Stimulated activated CD4-positive, alpha-beta T cell treated with anti-CD3 and anti-CD28 coated beads, Interleukin-1b, Interleukin-23, amount 100 ng/mL, for 1 hour (primary cell): ENCODE results near the gene POLR3E.

Experiments used
- DNase-seq, 2 donors: peaks; one replicate each; pipeline ENCODE4 v3.0.0-alpha.2; 2020; ENCODE audit warnings: low read depth in 2 of 2

The POLR3E gene, protein sequence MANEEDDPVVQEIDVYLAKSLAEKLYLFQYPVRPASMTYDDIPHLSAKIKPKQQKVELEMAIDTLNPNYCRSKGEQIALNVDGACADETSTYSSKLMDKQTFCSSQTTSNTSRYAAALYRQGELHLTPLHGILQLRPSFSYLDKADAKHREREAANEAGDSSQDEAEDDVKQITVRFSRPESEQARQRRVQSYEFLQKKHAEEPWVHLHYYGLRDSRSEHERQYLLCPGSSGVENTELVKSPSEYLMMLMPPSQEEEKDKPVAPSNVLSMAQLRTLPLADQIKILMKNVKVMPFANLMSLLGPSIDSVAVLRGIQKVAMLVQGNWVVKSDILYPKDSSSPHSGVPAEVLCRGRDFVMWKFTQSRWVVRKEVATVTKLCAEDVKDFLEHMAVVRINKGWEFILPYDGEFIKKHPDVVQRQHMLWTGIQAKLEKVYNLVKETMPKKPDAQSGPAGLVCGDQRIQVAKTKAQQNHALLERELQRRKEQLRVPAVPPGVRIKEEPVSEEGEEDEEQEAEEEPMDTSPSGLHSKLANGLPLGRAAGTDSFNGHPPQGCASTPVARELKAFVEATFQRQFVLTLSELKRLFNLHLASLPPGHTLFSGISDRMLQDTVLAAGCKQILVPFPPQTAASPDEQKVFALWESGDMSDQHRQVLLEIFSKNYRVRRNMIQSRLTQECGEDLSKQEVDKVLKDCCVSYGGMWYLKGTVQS

DNA sequence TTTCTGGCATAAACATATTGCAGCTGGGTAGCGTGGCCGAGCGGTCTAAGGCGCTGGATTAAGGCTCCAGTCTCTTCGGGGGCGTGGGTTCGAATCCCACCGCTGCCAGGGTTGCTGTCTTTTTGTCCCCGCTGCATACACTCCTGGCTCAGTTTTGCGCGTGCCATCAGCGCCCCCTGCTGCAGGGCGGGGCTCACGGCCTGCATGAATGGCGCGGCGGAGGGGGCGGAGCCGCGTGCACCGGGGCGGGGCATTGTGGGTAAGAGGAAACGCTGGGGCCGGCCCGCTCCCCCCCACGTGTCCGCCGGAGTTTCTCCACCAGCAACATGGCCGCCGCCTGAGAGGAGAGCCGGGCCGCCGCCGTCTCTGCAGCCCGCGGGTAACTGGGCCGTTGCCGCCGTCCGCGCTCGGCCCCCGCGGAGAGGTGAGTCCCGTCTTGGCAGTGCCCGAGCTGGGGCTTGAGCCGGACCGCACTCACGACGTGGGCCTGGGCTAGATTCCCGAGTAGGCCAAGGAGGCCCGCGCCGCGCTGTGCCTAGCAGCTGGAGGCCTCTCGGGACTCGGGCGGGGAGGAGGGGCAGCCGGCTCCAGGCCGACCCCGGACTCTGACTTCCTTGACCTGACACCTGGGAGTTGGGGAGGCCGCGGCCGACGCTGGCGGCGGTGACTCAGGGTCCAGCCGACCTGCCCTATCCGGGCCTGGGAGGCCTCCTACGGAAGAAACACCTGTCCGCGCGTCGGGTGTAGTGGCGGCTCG, at the start of gene POLR3E:
Gene POLR3E, plus strand, starts transcription at position 296 of the 757 bp plus-strand sequence. CDS start 5,560 bp downstream, outside the sequence.
- DNase-seq = peak; percentile 100

DNA sequence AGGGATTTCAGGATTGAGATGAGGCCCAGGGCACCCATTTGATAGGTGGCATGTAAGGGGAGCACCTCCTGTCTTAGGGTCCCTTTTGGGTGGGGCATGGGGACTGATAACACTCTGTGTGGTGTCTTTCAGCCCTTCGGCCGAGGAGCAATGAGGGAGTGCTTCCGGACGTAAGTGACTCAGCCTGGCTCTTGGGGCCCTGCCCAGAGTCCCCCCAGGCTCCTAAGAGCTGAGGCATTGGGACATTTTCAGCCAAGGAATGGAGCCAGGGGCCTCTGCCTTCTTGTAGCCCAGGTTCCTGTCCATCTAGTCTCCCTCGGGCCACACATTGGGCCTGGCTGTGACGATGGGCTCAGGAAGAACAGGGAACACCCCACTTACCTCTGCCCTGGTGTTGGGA, 46.7 kb upstream of the POLR3E start:
- DNase-seq = no peak

DNA sequence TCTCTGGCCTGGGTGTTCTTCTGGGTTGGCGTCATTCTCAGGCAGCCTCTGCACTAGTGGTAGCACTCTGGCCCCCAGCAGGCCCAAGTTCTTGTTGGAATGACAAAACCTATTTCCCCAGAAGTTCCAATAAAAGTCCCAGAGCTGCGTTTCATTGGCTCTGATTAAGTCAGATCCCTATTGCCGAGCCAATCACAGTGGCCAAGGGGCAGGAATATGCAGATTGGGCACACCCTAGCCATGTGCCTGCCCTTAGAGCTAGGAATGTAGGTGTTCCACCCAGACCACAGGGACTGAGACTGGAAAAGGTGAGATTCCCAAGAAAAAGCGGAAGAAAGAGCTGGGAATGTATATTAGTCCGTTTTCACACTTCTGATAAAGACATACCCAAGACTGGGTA, 44.9 kb upstream of the POLR3E start:
- no peak for DNase-seq

DNA sequence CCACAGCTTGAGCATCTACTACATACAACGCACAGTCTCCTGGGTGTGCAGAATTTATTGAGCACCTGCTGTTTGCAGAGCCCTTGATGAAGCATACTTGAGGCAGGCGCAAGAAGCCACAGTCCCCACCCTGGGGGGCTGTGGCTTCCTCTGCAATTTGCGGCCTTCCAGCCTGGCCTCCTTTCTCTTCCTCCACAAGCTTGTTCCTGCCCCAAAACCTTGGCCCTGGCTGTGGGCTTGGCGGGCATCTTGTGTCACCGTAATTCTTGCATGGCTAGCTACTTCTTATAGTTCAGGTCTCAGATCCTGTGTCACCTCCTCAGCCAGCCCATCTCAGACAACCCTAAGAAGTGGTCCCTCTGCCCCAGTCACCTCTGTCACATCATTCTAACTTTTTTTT, 43.9 kb upstream of the POLR3E start:
- DNase-seq = no peak

DNA sequence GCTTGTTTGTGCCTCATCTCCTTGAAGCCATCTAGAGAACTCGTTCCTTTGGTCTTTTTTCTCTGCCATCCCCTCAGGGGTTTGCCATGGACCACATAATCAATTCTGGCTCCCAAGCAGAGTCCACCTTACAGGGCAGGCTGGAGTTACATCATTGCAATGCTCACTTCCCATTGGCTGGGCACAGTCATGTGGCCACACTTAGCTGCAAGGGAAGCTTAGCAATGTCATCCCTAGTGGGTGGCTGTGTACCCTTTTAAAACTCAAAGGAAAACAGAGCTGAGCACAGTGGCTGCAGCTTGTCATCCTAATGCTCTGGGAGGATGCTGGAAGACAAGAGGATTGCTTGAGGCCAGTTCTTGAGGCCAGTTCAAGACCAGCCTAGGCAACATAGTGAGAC, 41.9 kb upstream of the POLR3E start:
- no peak for DNase-seq

DNA sequence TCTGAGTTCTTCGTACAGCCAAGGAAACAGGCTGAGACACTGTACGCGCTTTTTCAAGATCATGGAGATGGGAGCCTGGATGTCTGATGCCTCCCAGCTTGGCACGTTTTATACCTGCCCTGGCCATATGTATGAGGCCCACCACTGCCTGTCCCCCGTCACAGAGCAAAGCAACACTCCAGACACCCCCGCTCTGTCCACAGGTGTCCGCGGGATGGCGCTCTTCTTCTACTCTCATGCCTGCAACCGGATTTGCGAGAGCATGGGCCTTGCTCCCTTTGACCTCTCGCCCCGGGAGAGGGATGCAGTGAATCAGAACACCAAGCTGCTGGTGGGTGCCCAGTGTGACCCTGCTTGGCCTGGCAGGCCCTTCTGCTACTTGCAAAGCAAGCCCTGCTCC, 39.8 kb upstream of the POLR3E start:
- DNase-seq = no peak

DNA sequence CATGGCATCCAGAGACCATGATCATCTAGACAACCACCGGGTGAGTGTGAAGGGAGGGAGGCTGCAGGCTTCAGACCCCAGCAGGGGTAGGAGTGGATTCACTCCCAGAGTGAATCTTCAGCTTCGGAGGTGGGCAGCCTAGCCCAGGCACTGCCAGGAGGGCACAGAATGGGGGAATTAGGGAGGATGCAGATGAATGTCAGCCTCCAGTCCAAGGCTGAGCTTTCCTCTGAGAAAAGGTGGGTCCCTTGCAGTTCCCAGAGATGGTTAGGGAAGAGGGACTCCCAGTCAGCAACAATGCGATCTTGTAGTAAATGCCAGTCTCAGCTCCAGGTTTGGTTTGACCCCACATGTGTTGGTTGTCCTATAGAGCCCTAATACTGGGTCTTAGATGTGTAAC, 36.7 kb upstream of the POLR3E start:
- no peak for DNase-seq

DNA sequence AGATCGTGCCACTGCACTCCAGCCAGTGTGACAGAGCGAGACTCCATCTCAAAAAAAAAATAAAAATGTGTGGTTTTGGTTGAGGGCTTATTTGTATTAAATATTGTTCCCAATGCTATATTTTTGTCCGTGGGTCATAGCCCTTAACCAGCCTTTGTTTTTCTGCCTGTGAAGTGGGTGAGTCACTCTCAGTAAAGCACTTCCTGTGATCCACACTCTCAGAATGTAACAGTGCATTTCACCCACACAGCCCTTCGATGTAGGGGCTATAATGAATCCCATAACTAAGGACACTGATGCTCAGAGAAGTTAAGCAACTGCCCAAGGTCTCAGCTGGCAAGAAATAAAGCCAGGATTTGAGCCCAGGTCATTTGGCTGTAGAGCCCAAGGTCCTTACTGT, 34.7 kb upstream of the POLR3E start:
- no peak for DNase-seq

DNA sequence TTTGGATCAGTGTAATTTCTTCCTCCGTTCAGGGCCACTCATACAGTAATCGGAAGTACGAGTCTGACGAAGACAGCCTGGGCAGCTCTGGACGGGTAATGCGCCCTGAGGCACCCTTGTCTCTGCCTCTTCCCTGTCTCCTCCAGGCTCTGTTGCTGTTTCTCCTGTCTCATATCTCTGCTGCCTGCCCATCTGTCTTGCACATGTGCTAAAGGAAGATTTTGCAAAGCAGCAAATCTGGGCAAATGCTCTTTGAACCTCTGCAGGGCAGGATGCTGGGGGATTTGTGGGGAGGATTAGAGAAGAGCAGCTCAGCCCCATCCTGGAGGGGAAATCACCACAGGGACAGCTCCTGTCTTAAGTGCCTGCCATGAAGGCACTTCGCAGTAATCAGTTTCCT, 32.4 kb upstream of the POLR3E start:
- DNase-seq = no peak

DNA sequence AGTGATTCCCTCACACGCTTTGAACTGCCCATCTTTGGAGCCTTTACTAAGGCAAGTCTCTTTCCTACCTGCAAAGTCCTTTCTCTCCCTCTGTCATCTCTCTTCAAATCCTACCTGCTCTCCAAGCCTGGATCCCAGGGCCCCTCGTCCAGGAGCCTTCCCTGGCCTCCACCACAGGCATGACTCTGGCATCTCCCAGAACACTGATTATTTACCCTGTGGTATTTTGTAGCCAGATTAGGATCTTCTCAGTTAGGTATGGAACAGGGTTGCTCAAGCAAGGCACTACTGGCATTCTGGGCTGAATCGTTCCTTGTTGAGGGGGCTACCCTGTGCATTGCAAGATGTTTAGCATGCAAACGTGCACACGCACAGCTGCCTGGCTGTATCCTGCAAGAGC, 31.9 kb upstream of the POLR3E start:
- DNase-seq = no peak

DNA sequence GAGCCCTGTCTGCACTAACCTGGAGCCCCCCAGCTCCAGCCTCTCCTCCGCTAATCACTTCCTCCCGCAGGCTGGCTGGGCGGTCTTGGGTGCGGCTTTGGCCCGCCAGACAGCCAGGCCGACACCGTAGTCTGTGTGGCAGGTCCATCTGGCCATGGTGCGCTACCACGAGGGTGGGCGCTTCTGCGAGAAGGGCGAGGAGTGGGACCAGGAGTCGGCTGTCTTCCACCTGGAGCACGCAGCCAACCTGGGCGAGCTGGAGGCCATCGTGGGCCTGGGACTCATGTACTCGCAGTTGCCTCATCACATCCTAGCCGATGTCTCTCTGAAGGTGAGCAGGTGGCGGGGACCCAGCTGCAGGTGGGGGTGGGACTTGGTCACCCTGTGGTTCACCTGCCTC, 30.7 kb upstream of the POLR3E start:
- no peak for DNase-seq

DNA sequence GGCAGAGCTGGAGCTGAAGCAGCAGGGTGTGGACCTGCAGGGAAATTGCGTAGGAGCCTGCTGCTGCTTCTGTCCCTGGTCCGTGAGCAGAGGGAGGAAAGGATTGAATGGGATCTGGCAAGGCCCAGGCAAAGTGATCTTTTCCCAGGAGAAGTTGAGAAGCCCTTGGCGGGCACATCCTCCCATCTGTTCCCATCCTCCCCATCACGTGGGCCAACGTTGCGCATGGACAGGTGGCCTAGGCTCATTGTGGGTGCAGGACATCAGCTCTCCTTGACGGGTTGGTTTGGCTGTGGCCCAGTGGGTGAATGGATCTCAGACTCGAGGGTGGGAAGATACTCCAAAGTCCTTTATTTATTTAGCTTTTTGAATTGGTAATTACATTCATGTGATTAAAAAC, 29.4 kb upstream of the POLR3E start:
- no peak for DNase-seq

DNA sequence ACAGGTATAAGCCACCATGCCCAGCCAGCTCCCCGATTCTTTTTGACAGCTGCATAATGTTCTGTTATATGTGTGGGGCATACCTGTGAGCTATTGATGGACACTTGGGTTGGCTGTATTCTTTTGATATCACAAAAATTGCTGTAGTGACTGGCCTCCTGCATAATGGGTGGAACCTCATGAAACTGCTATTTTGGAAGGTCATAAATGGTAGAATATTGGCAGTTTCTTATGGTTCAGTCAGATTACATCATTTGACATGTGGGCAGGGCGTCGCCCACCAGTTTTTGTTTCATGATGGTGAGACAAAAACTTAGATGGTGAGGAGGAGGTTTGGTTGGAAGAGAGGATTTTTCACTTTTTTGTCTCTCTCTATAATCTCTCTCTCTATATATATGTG, 26.7 kb upstream of the POLR3E start:
- no peak for DNase-seq

DNA sequence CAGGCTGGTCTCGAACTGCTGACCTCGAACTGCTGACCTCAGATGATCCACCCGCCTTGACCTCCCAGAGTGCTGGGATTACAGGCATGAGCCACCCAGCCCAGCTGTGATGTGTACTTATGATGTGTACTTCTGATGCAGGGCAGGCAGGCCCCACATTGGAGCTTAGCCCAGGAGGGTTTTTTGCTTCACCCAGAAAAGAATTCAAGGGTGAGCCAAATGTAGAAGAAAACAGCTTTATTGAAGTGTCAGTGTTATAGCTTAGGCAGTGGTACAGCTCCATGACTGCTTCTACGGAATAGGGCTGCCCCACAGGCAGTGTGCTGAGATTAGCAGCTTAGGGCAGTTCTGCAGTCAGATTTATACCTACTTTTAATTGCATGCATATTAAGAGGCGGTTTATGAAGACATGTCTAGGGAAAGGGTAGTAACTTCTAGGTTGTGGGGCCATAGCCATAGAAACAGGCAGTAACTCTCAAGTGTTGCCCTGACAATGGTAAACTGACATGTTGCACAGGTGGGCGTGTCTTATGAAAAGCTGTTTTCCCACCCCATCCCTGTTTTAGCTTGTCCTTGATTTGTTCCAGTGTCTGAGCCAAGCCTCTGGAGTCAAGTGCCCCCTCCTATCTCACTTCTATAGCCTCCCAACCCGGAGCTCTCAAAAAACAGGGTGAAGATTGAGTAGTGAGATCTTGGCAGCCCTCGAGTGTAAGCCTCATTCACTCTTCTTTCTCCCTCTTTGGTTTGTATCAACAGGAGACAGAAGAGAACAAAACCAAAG, 24.1 kb upstream of the POLR3E start:
- DNase-seq = no peak

DNA sequence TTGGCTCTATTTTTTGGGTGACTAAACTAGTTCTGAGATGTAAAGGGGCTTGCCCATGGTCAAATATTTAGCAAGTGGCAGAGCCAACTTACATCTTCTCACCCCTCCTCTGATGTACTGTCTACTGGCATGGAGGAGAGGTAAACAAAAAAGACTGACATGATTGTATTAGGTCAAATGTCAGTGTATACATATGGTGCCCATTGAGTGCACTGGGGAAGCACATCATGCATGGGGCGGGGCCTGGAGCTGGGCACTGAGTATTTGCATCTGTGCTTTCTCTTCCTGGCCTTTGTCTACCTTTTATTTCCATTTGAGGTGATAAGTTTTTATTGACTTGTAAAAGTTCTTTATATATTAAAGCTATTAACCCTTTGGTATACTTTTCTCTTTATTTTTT, 22.3 kb upstream of the POLR3E start:
- no peak for DNase-seq

DNA sequence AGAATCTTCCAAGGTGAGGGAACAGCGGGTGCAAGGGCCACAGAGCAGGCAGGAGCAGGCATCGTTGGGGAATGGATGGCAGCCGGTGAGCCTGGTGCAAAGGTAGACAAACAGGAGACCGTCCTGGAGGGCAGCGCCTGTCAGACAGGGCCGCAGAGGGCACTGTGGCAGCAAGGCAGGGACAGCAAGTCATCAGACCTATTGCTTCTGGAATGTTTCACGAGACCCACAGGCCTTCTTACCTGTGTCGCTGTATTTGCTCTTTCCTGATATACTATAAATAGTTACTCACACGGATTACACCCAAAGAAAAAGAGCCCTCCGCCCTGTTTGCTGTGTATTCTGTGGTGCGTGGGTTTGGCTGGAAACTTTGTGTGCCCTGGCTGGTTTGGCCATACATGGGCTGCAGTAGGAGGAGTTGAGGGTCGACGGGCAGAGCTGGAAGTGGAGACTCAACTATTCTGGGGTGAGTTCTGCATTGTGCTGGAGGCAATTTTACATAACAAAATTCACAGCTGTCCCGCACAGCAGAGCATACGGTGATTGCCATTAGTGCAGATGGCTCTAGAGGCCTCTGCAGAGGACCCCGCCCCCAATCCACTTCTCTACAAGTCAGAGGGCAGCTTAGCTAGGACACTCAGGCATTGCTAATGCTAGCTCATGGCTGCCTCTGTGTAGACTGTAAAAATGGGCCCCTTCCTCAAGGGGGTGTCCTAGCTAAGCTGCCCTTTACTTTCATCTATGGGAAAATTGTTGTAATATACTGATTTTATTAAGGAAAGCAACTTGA, 18.6 kb upstream of the POLR3E start:
- no peak for DNase-seq

DNA sequence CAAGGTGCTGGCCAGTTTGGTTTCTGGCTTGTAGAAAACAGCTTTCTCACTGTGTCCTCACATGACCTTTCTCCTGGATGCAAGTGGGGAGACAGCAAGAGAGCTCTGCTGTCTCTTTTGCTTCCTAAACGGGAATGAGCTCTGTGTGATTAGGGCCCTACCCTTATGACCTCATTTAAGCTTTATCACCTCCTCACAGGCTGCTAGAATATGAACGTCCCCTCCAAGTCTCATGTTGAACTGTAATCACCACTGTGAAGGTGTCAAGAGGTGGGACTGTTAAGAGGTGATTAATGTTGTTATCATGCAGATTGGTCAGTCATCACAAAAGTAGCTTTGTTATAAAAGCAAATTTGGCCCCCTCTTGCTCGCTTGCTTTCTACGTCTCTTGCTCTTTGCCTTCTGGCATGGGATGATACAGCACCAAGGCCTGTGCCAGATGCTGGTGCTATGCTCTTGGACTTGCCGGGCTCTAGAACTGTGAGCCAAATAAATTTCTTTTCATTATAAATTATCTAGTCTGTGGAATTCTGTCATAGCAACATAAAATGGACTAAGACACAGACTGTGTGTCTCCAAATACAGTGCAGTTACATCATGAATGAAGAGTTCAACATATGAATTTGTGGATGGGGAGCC, 14.8 kb upstream of the POLR3E start:
- no peak for DNase-seq

DNA sequence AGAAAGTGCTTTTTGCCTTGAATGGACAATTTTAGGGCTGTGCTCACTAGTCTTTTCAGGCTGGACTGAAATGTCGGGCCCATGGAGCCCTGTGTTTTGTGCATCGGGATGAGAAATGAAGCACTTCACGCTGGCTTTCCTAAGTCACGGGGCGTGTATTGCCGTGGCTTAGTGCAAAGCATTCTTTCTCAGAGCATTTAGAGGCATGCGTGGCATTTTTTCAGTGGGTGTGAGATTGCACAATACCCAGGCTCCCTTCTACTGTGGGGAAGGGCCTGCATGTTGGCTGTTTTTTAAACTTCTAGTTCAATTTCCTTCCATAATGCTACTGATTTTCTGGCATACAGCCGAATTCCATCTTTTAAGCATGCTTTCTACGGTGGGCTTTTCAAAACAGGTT, 12.6 kb upstream of the POLR3E start:
- DNase-seq = no peak

DNA sequence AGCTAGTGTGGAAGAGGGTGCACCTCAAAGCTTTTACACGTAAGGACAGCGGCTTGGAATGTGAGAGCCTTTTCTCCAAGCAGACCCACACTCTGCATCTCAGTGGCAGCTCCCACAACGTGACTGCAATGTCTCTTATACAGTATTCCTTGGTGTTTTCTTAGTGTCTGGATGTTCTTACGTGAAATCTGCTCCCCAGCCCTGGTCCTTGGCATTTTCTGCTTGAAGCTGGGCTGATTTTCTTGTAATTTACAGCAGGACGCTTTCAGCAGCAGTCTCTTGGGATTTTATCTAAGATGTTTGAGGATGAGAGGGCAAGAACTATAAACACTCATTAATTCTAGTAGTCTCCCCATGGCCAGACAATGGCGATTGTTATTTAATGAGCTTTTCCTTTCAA, 12.1 kb upstream of the POLR3E start:
- no peak for DNase-seq

DNA sequence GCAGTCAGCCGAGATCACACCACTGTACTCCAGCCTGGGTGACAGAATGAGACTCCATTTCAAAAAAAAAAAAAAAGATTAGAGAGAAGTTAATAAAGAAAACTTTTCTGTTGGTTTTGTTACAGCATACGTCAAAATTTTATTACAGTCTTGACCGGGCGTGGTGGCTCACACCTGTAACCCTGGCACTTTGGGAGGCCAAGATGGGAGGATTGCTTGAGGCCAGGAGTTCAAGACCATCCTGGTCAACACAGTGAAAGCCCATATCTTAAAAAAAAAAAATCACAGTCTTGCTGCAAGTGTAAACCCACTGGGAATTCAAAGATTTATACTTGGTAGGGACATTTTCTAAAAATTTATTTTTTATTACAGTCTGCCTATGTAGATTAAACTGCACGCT, 6.2 kb upstream of the POLR3E start:
- DNase-seq = no peak

DNA sequence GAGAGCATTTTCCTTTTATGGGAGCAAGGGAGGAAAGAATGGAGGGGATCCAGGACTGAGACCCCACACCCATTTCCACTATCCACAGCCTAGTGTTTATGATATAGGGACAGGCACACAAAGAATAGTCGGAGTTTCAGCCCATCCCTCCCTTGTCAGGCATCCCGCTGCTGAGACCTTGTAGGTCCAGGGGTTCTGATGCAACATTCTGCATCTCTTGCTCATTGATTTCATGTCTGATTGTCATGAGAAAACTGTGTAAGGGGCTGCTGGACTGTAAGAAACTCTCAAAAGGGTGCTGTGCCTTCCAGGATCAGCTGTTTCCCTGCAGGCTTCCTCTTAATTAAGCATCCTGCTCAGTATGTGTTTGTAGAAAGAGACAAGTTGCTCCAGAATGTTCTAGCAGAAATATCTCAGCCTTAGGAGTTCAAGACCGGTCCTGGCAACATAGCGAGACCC, 5.3 kb upstream of the POLR3E start:
- DNase-seq = no peak
